H1 (cell line): Measurements from ENCODE around the gene RBL1.

ENCODE experiments used
- CTCF ChIP-seq, 3 experiments: IDR thresholded peaks; 1 replicate in 2 of 3; 2 replicates in 1 of 3; pipeline versions ENCODE4 v1.5.1 to v1.6.1; 2011; ENCODE audit warnings: low read length in 3 of 3, mild to moderate bottlenecking in 3 of 3, inconsistent platforms in 2 of 3, low read depth in 1 of 3, moderate library complexity in 1 of 3; ENCODE audit not compliant: insufficient read depth in 1 of 3; ENCODE audit errors: control extremely low read depth in 1 of 3
- EP300 ChIP-seq, 2 experiments: IDR thresholded peaks; 1 replicate in 1 of 2; 2 replicates in 1 of 2; pipeline ENCODE4 v1.6.1; 2011 to 2012; ENCODE audit warnings: low read depth in 2 of 2, low read length in 2 of 2, mild to moderate bottlenecking in 2 of 2, borderline replicate concordance in 1 of 2, inconsistent platforms in 1 of 2, moderate library complexity in 1 of 2
- GTF2F1 ChIP-seq: IDR thresholded peaks from 2 replicates; pipeline ENCODE4 v1.6.1; 2012; ENCODE audit warnings: low read depth, low read length, improper control_type of control experiment, borderline replicate concordance
- HDAC6 ChIP-seq: IDR thresholded peaks from one replicate; pipeline ENCODE4 v1.7.1; 2012; ENCODE audit warnings: low read depth, mild to moderate bottlenecking, inconsistent platforms, low read length, moderate library complexity
- POLR2A ChIP-seq, 2 experiments: IDR thresholded peaks; 1 replicate in 1 of 2; 2 replicates in 1 of 2; pipeline ENCODE4 v1.6.1; 2011; ENCODE audit warnings: low read depth in 2 of 2, low read length in 2 of 2, mild to moderate bottlenecking in 2 of 2; ENCODE audit errors: control extremely low read depth in 1 of 2
- POLR2AphosphoS5 ChIP-seq: IDR thresholded peaks from 2 replicates; pipeline ENCODE4 v1.6.1; 2011; ENCODE audit warnings: low read depth, low read length
- TEAD4 ChIP-seq: IDR thresholded peaks from 2 replicates; pipeline ENCODE4 v1.6.1; 2012; ENCODE audit warnings: low read depth, low read length, inconsistent platforms, mixed read lengths

GRCh38 chr20:37144856-37145404, 49.1 kb upstream of the RBL1 start:
- no peak for TF ChIP-seq GTF2F1
- no peak for TF ChIP-seq CTCF (IDR thresholded peaks at IDR 0.05; ENCODE audit: control extremely low read depth in 1 of 3, insufficient read depth in 1 of 3, low read depth in 1 of 3, low read length in 3 of 3)
- TF ChIP-seq TEAD4 = no peak
- TF ChIP-seq EP300 (IDR thresholded peaks at IDR 0.05; ENCODE audit: borderline replicate concordance in 1 of 2, low read depth in 2 of 2, low read length in 2 of 2) = no peak
- TF ChIP-seq POLR2AphosphoS5 = no peak
- no peak for TF ChIP-seq POLR2A (IDR thresholded peaks at IDR 0.05; ENCODE audit: control extremely low read depth in 1 of 2, low read depth in 2 of 2, low read length in 2 of 2)
- no peak for TF ChIP-seq HDAC6
